Measurements from ENCODE around the gene NISCH. TPM values are rescaled to one million over a fixed set of nuclear protein-coding genes. Genes with fewer than 3 reads are reported as not detected.

The NISCH gene
- total and polyA plus RNA-seq, 9 donors: 73.6 to 142 (median 97.4) TPM

DNA sequence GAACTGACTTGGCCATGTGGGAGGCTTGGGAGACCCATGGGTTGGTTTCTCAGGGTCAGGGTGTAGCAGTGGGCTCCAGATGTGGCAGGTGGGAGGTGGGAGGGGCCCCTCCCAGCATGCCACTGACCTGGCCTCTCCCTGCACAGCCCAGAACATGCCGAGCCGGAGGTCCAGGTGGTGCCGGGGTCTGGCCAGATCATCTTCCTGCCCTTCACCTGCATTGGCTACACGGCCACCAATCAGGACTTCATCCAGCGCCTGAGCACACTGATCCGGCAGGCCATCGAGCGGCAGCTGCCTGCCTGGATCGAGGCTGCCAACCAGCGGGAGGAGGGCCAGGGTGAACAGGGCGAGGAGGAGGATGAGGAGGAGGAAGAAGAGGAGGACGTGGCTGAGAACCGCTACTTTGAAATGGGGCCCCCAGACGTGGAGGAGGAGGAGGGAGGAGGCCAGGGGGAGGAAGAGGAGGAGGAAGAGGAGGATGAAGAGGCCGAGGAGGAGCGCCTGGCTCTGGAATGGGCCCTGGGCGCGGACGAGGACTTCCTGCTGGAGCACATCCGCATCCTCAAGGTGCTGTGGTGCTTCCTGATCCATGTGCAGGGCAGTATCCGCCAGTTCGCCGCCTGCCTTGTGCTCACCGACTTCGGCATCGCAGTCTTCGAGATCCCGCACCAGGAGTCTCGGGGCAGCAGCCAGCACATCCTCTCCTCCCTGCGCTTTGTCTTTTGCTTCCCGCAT, 31.8 kb downstream of the NISCH start:
- intact Hi-C loops (cut with DNase I): no loop called here
- H3K36me3 ChIP-seq: peaks cover 2% of the 10 kb centered on the region
- no peaks in the 10 kb centered on the region for H3K9me3 ChIP-seq
- H3K27me3 ChIP-seq: no peaks in the 10 kb centered on the region
- H3K4me1 ChIP-seq (ENCODE audit: insufficient read depth): peaks cover 18% of the 10 kb centered on the region
- no peak for DNase-seq
- H3K4me3 ChIP-seq: no peak overlapping the region
- no peak overlapping the region for H3K27ac ChIP-seq
- WGBS, 3 donors: 89 to 93% (median 92%) methylated on average over 31 of the region's 31 CpGs
- TF ChIP-seq, protein P1, sequence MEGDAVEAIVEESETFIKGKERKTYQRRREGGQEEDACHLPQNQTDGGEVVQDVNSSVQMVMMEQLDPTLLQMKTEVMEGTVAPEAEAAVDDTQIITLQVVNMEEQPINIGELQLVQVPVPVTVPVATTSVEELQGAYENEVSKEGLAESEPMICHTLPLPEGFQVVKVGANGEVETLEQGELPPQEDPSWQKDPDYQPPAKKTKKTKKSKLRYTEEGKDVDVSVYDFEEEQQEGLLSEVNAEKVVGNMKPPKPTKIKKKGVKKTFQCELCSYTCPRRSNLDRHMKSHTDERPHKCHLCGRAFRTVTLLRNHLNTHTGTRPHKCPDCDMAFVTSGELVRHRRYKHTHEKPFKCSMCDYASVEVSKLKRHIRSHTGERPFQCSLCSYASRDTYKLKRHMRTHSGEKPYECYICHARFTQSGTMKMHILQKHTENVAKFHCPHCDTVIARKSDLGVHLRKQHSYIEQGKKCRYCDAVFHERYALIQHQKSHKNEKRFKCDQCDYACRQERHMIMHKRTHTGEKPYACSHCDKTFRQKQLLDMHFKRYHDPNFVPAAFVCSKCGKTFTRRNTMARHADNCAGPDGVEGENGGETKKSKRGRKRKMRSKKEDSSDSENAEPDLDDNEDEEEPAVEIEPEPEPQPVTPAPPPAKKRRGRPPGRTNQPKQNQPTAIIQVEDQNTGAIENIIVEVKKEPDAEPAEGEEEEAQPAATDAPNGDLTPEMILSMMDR (IDR thresholded peaks at IDR 0.05): no peak
- TF ChIP-seq EP300 (IDR thresholded peaks at IDR 0.05): no peak
- TF ChIP-seq POLR2A (IDR thresholded peaks at IDR 0.05): no peak

DNA sequence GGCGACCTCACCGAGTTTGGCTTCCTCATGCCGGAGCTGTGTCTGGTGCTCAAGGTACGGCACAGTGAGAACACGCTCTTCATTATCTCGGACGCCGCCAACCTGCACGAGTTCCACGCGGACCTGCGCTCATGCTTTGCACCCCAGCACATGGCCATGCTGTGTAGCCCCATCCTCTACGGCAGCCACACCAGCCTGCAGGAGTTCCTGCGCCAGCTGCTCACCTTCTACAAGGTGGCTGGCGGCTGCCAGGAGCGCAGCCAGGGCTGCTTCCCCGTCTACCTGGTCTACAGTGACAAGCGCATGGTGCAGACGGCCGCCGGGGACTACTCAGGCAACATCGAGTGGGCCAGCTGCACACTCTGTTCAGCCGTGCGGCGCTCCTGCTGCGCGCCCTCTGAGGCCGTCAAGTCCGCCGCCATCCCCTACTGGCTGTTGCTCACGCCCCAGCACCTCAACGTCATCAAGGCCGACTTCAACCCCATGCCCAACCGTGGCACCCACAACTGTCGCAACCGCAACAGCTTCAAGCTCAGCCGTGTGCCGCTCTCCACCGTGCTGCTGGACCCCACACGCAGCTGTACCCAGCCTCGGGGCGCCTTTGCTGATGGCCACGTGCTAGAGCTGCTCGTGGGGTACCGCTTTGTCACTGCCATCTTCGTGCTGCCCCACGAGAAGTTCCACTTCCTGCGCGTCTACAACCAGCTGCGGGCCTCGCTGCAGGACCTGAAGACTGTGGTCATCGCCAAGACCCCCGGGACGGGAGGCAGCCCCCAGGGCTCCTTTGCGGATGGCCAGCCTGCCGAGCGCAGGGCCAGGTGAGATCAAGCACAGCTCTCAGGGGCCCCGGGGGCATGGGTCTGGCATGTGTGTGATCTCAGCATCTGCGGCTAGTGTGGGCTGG, 32.6 kb downstream of the NISCH start:
- TF ChIP-seq POLR2A (IDR thresholded peaks at IDR 0.05) (no peak), EP300 (IDR thresholded peaks at IDR 0.05) (no peak)
- TF ChIP-seq, protein P1 (IDR thresholded peaks at IDR 0.05): no peak
- Histone ChIP-seq H3K9me3 (no peaks in the 10 kb centered on the region), H3K4me3 (no peak overlapping the region), H3K36me3 (peaks cover 2% of the 10 kb centered on the region), H3K27me3 (no peaks in the 10 kb centered on the region), H3K27ac (no peak overlapping the region), H3K4me1 (ENCODE audit: insufficient read depth) (peaks cover 18% of the 10 kb centered on the region)
- intact Hi-C loops (cut with DNase I): no loop called here
- no peak for DNase-seq
- 95 to 96% (median 96%) methylated on average over 58 to 59 of the region's 59 CpGs for WGBS, 3 donors

DNA sequence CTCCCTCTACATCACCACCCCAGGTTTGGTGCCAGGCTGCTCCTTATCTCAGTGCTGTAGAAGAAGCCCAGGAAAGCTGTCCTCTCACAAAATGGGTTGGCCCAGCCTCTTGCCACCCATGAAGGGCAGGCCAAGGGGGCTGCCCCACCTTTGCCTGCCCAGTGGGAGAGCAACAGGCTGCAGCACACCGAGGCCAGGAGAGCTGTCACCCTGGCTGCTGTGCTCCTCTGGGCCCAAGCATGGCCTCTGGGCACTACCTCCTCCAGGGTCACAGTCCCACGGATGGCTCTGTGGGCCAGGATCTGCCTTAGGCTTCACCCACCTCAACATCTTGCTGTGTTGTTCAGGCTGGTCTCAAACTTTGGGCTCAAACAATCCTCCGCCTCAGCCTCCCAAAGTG, 33.3 kb downstream of the NISCH start:
- no peak overlapping the region for H3K4me3 ChIP-seq
- TF ChIP-seq POLR2A (IDR thresholded peaks at IDR 0.05): no peak
- 82 to 94% (median 90%) methylated on average over 3 of the region's 3 CpGs for WGBS, 3 donors
- peaks cover 2% of the 10 kb centered on the region for H3K36me3 ChIP-seq
- no peaks in the 10 kb centered on the region for H3K9me3 ChIP-seq
- no peaks in the 10 kb centered on the region for H3K27me3 ChIP-seq
- no peak for DNase-seq
- no peak overlapping the region for H3K27ac ChIP-seq
- intact Hi-C loops (cut with DNase I): no loop called here
- H3K4me1 ChIP-seq (ENCODE audit: insufficient read depth): peaks cover 14% of the 10 kb centered on the region

DNA sequence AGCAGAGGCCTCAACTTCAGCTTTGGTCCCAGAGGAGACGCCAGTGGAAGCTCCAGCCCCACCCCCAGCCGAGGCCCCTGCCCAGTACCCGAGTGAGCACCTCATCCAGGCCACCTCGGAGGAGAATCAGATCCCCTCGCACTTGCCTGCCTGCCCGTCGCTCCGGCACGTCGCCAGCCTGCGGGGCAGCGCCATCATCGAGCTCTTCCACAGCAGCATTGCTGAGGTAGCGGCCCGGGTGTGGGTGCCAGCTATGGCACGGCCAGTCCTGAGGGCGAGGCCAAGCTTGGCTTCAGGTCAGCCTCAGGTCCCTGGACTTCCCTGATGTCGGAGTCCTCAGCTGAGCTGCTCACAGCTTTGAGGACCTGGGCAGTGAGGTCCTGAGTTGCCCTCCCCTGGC, 34.0 kb downstream of the NISCH start:
- peaks cover 12% of the 10 kb centered on the region for H3K4me1 ChIP-seq (ENCODE audit: insufficient read depth)
- H3K27me3 ChIP-seq: no peaks in the 10 kb centered on the region
- H3K4me3 ChIP-seq: no peak overlapping the region
- H3K9me3 ChIP-seq: no peaks in the 10 kb centered on the region
- TF ChIP-seq POLR2A (IDR thresholded peaks at IDR 0.05) (no peak), EP300 (IDR thresholded peaks at IDR 0.05) (no peak)
- TF ChIP-seq, protein P1 (IDR thresholded peaks at IDR 0.05): no peak
- 87 to 93% (median 92%) methylated on average over 18 of the region's 18 CpGs for WGBS, 3 donors
- intact Hi-C loops (cut with DNase I): no loop called here
- DNase-seq: no peak
- no peak overlapping the region for H3K27ac ChIP-seq
- H3K36me3 ChIP-seq: peaks cover 2% of the 10 kb centered on the region

Data from ovary (tissue), 9 donors.